Stimulated activated naive CD4-positive, alpha-beta T cell treated with Interleukin-2 at 50 U/mL for 16 hours (primary cell): ENCODE data around the gene MYO7A.
A peak's percentile ranks its signal among the peaks of the same experiment; 100 is the strongest.

Experiments used
- DNase-seq: peaks from one replicate; lab custom pipeline; 2025; lab: John Stamatoyannopoulos, UW

The MYO7A gene

DNA sequence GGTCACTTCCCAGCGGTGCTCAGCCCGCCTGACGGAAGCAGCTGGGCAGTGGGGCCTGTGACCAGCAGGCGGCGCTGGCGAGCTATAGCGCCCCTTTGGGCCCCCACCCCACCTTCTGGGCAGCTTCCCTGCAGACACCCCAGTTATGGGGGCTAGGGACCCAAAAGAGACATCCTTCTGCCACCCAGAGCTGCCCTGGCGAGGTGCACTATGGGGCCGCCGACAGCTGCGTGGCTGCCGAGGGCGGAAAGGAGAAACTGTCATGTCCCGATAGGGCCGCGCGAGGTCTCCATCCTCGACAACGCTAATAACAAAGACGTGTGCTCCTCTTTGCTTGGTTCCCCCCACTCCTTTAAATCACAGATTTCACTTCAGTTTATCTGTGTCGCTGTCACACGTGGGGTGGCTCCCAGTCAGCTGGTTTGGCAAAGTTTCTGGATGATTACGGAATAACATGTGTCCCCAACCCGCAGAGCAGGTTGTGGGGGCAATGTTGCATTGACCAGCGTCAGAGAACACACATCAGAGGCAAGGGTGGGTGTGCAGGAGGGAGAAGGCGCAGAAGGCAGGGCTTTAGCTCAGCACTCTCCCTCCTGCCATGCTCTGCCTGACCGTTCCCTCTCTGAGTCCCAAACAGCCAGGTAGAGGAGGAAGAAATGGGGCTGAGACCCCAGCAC, 673 bp upstream of the MYO7A start:
- DNase-seq = peak; percentile 35

DNA sequence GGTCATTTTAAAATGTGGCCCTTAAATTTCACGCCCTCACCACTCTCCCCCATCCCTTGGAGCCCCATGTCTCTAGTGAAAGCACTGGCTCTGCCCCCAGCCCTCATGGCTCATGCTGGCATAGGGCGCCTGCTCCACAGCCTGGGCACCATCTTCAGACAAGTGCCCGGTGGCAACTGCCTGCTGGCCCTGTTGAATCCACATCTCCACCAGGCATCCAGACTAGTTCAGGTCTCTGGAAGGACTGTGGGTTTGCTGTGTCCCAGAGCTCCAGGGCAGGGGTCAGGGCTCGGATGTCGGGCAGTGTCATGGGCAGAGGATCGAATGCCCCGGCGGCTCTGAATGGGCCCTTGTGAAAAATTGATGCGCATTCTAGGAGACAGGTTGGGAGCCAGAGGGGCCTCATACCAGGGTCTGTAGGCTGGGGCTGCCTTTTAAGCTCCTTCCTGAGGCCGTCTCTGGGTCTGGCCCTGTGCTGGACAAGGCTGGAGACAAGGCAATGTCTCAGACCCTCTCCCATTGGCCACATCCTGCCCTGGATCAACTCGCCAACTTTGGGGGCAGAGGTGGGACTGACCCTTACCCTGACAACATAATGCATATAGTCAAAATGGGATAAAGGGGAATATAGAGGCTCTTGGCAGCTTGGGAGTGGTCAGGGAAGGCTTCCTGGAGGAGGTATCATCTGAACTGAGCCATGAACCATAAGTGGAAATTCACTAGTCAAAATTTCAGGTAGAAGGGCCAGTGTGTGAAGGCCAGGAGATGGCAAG, 1.2 kb downstream of the MYO7A start:
- no peak for DNase-seq

DNA sequence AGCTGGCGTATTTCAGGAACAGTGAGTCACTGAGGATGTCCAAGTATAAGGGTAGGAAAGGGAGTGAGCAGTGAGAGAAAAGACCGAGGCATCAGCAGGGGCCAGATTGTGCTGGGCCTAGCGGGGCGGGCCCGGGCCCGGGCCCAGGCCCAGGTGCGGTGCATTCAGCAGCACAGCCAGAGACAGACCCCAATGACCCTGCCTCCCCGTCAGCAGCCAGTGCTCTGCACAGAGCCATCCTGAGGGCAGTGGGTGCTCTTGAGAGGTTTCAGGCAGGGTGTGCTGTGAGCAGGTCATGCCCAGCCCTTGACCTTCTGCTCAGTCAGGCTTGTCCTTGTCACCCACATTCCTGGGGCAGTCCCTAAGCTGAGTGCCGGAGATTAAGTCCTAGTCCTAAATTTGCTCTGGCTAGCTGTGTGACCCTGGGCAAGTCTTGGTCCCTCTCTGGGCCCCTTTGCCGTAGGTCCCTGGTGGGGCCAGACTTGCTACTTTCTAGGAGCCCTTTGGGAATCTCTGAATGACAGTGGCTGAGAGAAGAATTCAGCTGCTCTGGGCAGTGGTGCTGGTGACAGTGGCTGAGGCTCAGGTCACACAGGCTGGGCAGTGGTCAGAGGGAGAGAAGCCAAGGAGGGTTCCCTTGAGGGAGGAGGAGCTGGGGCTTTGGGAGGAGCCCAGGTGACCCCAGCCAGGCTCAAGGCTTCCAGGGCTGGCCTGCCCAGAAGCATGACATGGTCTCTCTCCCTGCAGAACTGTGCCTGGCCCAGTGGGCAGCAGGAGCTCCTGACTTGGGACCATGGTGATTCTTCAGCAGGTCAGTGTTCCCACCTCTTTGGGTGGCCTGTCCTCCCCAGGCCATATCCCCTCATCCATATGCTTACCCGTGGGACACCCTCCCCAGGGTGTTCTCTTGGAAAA, 2.1 kb downstream of the MYO7A start:
- DNase-seq = no peak

DNA sequence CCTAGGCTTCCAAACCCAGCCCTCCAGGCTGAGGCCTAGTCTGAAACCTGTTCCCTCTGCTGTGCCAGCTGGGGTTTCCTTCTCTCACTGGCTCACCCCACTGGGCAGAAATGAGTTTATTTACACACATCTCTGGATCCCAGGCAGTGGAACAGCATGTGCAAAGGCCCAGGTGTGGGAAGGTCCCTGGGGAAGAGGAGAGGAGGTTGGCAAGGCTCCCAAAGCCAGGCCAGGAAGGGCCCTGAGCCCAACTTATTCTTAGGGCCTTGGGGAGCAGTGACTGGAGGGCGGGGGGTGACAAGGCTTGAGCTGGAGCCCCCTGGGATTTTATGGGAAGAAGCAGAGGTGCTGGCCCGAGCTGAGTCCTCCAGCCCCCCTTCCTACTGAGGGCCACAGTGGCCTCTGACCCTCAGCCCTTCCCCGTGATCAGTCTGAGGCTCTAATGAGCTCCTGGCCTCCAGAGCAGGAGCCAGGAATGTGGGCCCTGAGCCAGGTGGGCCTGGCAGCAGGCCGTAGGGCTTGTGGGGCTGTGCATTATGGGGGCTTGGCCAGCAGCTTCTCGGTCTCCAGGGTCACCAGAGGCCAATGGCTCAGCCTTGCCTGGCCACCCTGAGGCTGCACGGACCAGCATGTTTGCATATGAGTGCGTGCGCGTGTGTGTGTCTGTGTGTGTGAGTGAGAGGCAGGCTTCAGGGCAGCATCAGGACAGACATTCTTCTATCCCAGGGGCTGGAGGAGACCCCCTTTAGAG, 2.9 kb downstream of the MYO7A start:
- no peak for DNase-seq

DNA sequence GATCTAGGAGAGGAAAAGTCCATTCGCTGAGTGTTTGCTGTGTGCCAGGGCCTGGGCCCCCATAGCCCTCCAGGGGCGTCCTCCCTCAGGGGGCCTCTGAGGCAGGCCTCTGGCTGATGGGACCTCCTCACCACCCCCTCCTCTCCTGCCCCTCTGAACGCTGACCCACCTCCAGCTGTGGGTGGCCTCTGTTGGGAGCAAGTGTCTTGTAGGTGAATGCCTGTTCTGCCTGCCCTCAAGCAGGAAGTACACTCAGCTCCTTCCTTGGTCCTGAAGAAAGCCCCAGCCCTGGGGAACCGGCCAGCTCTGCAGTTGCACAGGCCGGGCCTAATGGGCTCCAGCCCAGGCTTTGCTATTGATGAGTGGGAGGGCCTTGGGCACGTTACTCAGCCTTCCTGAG, 3.5 kb downstream of the MYO7A start:
- no peak for DNase-seq

DNA sequence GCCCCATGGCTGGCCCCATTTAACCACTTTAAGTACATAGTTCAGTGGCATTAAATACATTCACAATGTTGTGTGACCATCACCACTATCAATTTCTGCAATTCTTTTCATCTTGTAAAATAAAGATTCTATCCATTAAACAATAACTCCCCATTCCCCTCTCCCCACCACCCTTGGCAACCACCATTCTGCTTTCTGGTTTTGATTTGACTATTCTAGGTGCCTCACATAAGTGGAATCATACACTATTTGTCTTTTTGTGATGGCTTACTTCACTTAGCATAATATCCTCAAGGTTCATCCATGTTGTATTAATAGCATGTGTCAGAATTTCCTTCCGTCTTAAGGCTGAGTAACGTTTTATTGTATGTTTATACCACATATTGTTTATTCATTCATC, 7.0 kb downstream of the MYO7A start:
- DNase-seq = no peak

DNA sequence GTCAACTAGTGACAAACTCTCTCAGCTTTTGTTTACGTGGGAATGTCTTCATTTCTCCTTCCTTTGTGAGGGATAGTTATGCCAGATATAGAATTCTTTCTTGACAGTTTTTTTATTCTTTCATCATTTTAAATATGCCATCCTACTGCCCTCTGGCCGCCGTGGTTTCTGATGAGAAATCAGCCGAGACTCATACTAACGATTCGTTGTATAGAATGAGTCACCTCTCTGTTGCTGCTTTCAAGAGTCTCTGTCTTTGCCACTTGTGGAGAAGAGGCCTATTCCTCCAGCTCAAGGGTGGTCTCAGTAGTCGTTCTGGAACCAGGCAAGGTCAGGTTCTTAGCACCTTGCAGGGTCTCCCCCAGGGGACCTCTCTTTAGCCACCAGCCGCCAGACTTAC, 8.0 kb downstream of the MYO7A start:
- DNase-seq = no peak

DNA sequence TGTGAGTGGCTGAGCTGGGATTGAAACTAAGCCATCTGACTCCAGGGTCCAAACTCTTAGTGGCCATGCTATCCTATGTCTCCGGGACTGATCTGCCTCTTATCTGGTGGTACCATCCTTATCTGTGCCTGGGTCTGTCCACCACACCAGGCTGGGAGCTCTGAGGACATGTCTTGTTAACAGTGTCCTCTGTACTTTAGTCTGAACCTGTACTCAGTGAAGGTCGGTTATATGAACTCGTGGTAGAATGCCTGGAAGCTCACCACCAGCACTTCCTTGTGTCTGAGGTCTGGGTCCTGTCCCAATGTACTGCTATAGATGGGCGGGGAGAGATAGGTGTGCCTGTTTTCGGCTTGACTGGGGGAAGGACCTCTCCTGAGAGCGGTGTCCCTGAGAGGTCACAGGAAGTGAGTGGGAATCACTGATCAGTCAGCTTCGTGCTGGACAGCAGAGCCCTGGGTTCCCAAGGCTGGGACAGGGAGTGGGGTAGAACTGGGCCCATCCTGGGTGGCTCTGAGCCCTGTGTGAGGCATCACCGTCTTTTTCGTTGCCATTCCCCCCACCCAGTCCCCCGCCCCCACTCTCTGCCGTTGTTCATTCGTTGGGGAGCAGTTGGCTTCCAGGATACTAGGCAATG, 8.9 kb downstream of the MYO7A start:
- no peak for DNase-seq

DNA sequence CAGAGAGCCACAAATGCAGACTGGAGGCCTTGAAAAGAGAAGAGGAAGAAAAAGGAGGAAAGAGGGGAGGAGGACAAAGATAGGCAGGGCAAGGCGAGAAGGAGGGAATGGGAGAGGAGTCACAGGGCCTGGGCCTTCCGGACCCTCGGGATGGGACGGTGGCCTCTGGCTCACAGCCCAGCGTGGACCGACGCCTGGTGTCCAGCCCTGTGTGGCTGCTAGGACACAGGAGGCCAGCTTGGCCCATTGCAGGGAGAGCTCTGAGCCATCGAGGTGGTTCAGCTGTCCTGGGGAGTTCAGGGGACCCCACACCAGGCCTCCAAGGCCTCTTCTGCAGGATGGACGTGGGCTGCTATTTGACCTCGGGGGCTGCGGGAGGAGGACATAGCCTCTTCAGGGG, 9.4 kb downstream of the MYO7A start:
- DNase-seq = no peak

DNA sequence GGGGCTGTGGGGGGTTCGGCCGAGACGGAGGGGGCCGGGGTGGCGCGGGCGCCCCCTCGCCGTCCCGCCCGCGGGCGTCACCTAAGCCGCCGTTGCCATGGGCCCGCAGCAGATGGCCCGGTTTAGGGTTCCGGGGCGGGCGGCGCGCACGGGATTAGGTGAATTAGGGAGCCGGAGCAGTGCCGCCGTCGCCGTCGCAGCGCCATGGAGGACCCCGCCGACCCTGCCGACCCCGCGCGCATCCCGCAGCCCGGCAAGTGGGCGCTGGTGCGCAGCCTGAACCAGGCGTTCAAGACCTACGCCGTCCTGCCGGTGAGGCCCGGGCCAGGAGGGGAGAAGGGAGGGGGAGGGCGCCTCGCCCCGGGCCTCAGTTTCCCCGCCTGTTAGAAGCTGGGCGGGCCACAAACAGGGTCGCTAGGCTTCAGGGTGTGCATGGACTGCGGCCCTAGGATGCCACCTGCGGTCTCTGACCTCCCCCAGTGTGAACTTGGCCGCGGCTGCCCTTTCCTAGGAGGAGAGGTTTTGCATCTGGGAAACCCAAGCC, 10.1 kb downstream of the MYO7A start:
- no peak for DNase-seq

DNA sequence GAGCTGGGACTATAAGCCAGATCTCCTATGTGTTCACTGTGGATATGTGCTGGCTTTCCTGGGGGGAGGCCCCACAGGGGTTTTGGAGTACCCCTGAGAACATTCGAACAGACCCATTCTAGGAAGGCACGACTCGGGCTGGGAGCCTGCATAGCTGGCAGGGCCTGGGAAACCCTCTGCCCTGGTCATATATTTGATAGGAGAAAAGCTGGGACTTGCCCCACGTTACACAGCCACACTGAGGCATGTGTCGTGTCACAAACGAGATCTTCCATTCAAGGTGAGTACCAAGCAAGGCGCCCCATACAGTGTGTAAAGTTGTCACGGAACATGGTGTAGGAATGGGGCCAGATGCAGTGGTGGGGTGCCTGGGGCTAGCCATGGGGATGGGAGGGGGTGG, 11.2 kb downstream of the MYO7A start:
- DNase-seq = no peak

DNA sequence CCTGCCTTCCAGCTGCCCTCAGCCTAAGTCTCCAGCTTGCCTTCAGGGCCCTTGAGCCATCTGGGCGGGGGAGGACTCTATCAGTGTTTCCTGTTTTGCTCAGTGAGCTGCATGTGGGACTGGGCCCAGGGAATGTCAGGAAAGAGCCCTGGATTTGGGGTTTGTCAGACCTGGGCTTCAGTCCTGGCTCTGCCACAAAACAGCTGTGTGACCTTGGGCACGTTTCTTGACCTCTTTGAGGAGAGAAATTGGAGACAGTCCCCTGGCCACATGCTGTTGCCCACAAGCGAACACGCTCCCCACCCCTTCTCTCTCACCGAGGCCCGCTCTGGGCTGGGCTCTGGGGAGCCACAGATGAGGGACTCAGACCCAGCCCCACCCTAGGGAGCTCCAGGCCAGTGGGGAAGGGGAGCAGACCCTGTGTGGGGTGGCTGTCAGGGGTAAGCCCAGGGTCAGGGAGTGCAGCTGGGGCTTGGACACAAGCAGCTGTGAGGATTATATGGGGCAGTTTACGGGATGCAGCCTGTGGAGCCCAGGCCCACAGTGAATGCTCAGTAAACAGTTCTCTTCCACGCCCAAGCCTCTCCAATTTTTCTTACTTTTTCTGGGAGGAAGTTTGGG, 12.3 kb downstream of the MYO7A start:
- no peak for DNase-seq

DNA sequence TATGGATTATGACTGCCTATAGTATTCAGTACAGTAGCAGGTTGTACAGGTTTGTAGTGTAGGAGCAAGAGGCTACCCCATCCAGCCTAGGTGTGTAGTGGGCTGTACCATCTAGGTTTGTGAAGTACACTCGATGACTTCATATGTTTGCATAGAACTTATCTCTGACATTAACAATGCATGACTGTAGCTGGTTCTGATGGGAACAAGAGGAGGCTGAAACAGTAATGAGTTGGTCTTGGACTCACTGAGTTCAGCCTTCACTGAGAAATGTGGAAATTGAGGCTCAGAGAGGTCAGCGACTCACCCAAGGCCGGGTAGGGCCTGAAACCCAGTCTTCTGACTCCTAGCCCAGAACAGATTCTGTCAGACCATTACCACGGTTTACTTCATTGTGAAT, 13.0 kb downstream of the MYO7A start:
- DNase-seq = no peak

DNA sequence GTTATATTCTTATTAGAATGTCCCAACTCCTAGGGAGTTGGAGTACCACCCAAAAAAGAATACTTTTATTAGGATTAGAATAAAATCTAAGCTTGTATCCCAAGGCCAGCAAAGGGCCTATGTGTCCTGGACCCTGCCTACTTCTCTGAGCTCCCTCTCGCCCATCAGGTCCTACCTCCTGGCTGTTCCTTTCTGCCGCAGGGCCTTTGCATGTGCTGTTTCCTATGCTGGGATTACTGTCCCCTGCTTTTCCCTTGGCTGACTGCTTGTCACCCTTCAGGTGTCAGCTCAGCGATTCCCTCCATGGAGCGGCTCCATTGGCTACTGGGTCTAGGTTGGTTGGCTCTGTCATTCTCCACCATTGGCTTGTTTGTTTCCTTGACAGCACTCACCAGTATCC, 13.4 kb downstream of the MYO7A start:
- no peak for DNase-seq

DNA sequence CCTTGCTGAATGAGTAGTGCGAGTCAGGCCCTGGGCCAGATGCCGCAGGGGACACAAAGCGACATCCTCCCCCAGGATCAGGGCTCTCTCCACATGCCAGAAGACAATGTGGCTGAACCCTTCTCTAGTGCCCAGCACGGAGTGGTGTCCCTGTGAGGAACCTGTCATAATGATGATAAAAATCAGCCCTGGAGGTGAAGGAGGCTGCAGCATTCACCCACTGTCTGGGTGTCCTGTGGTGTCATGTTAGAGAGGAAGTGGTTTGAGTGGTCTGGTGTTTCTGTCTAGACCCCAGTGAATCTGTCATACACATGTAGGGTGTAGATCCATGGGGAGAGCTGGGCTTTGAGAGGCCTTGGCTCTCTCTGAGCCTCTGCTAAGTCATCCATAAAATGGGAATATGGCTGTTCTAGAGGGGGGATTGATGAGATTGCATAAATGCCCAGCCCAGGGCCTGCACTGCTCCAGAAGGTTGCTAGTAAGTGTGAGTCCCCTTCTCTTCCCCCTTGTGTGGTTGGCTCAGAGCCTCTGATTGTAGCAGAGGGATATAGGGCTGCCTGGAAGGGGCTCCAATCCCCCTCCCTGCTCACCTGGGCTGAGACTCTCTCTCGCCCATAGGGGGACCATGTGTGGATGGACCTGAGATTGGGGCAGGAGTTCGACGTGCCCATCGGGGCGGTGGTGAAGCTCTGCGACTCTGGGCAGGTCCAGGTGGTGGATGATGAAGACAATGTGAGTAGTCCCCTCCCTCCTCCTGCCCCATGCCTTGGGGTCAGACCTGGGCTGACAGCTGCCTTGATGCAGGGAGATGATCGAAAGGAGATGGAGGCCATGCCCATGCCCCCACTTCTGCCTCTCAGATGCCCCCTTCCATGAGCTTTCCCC, 14.3 kb downstream of the MYO7A start:
- DNase-seq = no peak

DNA sequence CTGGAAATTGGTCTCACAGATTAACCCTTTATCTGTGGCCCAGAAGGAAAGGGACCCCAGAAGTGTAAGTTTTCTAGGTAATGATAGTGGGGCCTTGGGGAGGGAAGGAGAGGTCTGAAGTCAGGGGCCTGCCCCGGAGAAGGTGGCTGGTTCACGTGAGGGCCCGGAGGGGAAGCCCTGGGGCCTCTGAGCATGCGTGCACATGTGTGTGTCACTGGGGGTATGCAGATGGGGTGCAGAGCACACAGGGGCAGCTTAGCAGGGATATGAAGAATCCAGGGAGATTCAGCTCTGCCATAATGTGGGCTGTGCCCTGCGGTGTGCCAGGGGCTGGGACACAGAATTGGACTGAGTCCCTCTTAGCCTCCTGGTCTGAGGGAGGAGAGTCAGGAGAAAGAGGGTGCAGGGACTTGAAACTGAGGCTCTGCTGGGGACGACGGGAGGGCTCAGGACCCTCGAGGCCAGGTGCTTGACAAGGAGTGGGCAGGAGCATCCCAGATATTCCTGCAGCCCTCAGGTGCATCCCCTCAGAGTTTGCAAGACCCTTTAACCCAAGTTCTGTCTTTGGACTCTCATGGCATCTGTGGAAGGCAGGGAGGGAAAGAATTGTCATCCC, 15.5 kb downstream of the MYO7A start:
- DNase-seq = no peak

DNA sequence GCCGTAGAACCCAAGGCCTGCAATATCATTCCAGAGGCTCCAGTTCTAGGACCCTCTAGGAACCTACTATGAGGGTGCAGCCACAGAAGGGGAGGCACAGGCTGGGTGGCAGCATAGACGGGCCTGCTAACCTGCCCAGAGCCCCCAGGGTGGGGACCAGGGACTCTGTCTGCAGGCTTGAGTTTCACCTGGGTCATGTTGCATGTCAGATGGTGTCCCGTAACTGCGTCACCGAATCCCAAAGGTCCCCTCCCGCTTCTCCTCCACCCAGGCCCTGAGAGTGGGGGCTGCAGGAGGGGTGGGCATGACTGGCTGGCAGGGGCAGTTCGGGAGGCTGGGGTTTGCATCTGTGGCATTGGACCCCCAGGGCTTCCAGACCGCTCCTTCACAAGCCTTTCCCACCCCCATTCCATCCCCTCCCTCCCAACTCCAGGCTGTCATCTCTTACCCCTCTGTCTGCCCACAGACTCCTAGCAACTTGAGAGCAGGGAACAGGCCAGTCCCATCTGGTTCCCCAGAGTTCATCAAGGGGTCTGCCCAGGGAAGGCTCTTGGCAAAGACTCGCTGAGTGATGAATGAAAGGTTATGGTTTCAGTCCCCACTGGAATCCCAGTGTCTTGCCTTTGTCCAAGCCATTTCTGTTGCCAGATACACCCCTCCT, 16.3 kb downstream of the MYO7A start:
- no peak for DNase-seq

DNA sequence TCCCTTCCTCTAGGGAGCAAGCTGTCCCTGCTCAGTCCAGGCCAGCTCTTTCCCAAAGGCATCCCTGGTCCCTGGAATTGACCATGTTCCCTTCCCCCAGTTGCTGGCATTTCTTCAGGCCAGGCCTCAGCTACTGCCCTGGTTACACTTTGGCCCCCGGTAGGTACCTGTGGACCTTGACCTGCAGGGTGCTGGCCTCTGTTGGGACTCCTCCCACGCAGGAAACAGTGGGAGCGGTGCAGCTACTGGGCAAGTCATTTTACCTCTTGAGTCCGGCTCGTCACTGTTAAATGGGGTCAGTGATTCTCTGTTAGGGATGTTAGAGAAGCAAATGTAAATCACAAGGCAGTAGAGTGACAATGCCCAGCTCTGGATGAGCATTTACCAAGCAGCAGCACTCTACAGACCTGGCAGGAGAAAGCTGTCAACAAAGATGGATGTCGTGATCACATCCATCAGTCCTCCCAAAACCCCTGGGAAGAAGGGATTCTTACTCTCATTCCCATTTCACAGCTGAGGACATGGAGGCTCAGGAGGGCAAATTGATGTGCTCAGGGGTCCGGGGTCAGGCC, 16.9 kb downstream of the MYO7A start:
- DNase-seq = no peak
